Astrocyte of the hippocampus (primary cell): ENCODE measurements around the gene PRG2.
"Not testable (repeated sequence)": the region's sequence is repeated elsewhere in the genome, so short reads cannot be mapped to it uniquely, and the experiment has no call there.

Experiments used
- DNase-seq: peaks from one replicate; pipeline ENCODE4 v3.0.0; 2011; ENCODE audit warnings: low read depth, low spot score

Gene PRG2

DNA sequence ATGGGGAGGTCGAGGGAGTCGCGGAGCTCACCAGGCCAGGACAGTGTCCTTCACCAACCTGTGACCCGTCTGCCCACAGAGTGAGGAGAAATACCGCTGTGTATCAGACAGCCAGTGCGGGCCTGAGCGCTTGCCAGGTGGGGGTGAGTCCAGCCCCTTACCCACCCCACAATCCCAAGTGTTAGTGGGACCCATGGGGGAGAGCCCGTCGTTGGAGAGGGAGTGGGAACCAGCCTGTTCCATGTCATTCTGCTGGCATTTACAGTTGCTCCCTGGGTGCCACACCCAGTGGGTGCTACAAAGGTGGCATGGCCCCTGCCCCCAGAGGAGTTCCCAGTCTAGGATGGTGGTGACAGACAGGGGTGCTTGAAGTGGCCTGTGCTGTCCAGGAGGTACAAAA lies 43.1 kb downstream of the PRG2 start:
- no peak for DNase-seq

DNA sequence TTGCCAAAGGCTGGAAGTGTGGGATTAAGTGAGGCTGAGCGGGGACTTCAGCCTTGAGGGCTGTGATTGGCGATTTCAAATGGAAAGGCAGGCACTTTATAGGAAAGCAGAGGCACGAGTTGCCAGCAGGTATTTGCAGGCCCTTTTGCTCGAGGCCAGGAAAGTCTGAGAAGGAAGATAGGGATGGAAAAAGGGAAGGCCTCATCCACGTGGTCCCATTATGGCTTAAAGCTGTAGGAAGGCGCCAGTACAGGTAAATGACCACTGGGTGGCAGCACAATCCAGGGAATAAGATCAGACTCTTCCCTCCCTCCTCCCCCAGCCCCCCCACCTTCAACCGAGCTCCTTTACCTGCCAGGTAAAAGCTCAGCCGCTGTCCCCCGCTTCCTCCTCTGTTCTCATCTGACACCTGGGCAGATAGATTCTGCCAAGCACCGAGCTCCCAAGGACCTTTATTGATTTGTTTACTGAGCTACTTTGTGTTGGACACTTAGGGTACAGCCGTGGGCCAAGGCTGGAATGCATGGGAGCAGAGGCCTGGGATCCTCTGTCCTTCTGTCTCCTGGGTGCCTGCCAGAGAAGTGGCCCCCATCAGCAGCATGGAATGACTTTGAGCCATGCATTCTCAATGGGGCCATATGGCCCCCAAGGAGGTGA lies 44.8 kb downstream of the PRG2 start:
- peak; percentile 78 for DNase-seq

GRCh38 chr11:57344826-57345225 lies 45.6 kb downstream of the PRG2 start:
- no peak for DNase-seq

- no peak for DNase-seq
Measured at GRCh38 chr11:57343825-57344224, 46.6 kb downstream of the PRG2 start.

DNA sequence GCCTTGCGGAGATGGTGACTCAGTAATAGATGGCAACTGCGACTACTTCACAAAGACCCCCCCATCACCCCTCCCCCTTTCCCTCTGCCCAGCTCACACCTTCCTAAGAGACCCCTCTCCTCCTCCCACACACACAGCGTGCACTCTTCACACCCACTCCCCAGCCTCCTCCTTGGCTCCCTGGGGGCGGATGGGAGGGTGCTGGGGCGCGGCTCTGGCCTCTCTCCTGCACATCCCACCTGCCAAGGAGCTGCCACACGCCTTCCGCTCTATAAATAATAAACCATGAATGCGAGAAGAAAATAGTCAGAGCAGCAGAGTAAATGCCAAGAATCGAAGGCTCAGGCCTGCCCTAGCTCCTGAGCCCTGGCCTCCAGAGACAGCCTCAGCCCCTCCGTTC lies 47.7 kb downstream of the PRG2 start:
- no peak for DNase-seq

- DNase-seq, result no peak
Measured at GRCh38 chr11:57341250-57341808, 49.1 kb downstream of the PRG2 start.

DNA sequence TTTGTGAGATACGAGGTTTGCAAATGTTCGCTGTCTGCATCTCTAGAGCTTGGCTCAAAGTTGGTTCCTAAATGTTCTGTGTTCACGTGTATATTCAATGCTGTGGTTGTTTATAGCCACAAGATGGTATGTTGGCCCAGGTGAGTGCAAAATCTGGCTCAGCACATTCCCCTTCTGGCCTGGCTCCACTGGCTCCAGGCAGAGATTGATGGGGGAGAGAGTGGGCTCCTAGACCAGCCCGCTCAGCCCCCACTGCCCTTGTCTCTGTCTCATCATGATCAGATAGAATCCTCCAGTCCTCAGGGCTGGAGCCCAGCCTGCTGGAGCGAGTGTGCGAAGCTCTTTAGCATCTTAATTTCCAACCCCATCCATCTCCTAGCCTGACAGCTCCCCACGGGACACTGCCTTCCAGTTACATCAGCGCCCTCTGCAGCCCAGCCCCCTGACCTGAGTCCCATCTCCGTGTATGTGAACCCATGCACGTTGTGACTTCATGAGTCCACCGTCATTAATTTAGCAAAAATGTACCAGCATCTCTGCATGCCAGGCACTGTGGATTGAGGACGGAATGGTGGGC lies 50.3 kb downstream of the PRG2 start:
- no peak for DNase-seq

DNA sequence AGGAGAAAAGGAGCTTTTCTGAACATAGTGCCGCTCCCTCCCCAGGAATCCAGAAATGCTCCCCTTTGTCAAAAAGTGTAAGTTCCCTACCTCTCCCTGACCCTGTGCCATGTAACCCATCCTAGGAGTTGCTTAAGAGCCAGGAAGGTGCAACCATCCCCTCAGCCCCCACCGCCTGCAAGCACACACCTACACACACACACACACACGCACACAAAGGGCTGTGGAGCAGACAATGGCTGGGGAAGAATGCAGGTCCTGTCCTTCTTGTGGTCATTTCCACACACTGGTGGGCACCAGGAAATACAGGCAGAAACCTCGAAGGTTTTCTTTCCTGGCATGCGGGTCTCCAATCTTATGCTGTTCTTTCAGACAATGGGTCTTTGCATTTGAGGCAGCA lies 51.1 kb downstream of the PRG2 start:
- no peak for DNase-seq

DNA sequence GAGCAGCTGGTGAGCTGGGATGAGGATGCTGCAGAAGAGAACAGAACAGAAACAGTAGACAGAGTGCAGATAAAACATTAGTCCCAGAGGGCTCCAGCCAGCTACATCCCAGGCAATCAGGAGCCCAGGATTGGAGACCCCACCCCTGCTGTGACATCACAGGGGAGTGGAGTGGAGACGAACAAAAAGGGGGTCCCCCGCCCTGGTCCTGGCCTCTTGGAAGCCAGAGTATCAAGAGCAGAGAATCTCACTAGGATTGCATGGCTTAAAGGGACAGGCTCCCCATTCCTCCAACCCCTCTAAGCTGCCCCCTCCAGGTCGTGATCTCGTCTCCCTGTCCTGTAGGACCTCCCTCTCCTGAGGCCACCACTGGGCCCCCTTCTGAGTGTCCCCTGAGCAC lies 52.3 kb downstream of the PRG2 start, which contains the start of gene P2RX3:
Gene P2RX3, plus strand, starts transcription at position 211 of the 400 bp plus-strand sequence. CDS start 199 bp downstream, outside the sequence.
- no peak for DNase-seq

GRCh38 chr11:57336856-57337255 lies 53.6 kb downstream of the PRG2 start:
- not testable (repeated sequence) for DNase-seq
